Raji (cell line): ENCODE data around the gene SUOX.

Source experiments
- POLR2A ChIP-seq: IDR thresholded peaks from 2 replicates; pipeline ENCODE4 v1.6.1; 2011; ENCODE audit warnings: low read depth, low read length, control low read depth; ENCODE audit not compliant: insufficient read depth

Gene SUOX

GRCh38 chr12:56034586-56035332, 37.7 kb downstream of the SUOX start:
- TF ChIP-seq POLR2A = no peak

- no peak for TF ChIP-seq POLR2A
Observed at GRCh38 chr12:56037161-56037560, 40.1 kb downstream of the SUOX start.

DNA sequence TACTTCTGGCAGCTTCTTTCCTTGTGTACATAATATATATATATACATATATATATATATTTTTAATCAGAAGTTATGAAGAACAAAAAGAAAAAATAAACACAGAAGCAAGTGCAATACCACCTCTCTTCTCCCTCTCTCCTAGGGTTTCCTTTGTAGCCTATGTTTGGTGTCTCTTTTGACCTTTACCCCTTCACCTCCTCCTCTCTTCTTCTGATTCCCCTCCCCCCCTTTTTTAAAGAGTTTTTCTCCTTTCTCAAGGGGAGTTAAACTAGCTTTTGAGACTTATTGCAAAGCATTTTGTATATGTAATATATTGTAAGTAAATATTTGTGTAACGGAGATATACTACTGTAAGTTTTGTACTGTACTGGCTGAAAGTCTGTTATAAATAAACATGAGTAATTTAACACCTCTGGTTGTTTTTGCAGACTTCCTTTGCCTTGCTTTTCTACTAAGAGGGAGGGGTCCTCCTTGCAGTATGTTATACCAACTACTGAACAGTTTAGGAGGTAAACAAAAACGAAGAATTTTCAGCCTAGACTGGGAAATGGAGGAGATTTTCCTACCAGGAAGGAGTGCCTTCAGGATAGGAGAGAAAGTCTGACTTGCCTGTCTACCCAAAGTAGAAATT, 41.1 kb downstream of the SUOX start:
- no peak for TF ChIP-seq POLR2A

DNA sequence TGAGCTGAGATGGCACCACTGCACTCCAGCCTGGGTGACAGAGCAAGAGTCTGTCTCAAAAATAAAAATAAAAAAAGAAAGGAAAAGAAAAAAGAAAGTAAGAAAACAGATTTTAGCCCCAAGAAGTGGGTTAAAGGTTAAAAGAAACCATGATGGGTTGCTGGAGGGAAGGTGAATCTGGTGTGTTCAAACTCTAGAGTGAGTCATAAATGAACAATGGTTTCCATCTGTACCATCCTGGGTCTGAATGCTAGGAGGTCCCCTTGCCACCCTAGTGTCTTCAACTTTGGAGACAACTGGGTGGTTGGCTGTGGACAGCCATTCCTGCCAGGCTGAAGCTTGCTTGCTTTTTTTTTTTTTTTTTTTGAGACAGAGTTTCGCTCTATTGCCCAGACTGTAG, 43.1 kb downstream of the SUOX start:
- TF ChIP-seq POLR2A = no peak

- no peak for TF ChIP-seq POLR2A
Observed at GRCh38 chr12:56040963-56041551, 44.0 kb downstream of the SUOX start.

DNA sequence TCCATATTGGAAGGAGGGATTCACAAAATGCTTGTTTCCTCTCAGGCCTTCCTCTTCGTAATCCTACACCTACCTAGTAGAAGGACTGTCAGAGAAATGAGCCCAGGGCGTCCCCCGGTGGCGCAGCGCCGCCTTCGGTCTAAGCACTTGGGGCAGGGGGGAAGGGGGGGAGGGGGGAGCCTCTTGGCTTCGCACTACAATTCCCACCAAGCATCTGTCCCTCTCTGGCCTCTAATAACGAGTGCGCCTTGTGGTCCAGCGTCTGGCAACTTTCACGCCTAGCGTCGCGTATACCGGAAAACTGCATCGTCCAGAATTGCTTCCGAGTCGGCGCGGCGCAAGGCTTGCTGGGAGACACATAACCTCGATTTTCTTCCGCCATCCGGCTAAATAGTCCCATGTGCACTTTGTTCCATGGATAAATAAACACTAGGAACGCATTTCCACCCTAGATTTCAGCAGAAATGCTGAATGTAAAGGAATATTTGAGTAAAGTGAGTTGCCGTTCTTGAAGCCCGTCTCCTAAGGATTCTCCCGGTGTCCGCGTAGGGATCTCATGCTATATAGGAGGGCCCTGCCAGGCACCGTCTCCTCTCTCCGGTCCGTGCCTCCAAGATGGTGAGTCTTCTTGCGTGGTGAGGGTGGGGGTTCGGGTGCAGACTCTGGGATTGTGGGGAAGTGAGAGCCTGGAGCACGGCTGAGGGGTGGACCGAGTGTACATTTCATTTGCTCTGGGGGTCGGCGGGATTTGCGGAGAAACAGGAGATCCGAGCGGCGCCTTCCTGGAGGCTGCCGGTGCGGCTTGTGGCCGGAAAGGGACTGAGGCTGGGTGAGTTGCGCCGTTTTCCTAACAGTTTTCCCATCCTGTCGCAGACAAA, 44.7 kb downstream of the SUOX start, which contains the start of gene RPS26:
RPS26 (plus strand) TSS at position 367 of the 878 bp plus-strand sequence; CDS start at position 616, 249 bp downstream.
- peak; percentile 97 for TF ChIP-seq POLR2A

- TF ChIP-seq POLR2A = no peak
Observed at GRCh38 chr12:56042843-56043242, 45.8 kb downstream of the SUOX start.

DNA sequence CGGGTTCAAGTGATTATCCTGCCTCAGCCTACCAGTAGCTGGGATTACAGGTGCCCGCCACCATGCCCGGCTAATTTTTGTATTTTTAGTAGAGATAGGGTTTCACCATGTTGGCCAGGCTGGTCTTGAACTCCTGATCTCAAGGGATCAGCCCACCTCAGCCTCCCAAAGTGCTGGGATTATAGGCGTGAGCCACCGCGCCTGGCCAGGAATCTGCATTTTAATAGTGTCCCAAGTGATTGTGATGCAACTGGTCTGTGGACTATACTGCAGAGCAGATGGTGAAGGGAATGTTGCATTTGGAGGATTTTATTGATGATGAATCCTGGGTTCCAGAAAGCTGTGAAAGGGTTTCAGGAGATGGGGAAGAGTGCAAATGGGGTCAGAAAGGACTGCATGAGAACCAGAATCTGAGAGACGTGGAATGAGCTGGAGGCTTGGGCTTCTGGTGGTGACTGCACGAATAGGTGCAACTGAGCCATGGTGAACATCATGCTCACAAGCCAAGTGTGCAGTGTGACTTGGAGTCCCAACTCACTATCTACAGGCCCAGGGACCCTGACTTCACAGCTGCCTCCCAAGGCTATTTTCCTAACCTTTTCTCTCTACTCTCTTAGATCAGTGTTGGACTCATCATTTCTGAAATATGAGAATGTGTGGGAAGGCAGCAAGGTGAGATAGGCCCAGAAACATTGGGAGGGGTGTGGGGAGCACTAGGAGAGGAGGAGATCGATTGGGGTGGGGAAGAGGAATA, 49.1 kb downstream of the SUOX start:
- peak; percentile 30; the same call in 1 of the 2 replicates for TF ChIP-seq POLR2A

DNA sequence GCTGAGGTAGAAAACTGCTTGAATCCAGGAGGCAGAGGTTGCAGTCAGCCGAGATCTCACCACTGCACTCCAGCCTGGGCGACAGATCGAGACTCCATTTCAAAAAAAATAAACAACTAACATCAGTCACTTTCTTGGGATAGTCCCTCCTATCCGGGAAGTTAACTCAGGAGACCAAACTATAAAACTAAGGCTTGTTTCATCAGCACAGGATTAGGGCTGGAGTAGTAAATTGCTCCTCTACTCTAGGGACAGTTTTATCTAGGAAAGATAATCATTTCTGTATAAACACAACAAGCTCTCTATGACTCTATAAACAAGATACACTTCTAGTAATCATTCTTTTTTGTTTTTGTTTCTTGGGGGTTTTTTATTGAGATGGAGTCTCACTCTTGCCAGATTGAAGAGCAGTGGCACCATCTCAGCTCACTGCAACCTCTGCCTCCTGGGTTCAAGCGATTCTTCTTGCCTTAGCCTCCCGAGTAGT, 56.4 kb downstream of the SUOX start:
- no peak for TF ChIP-seq POLR2A
